Activated CD4-positive, alpha-beta memory T cell treated with anti-CD3 and anti-CD28 coated beads, Interleukin-2, amount 10 ng/mL, durations not matched to agents 7 days and 5 days (primary cell): ENCODE measurements around the gene VLDLR. TPM values are rescaled to one million over a fixed set of nuclear protein-coding genes. Genes with fewer than 3 reads are reported as not detected.

ENCODE experiments used
- CTCF ChIA-PET: fragments of 350-600 bp; sonication (Branson Sonifier 250); formaldehyde crosslinking; loops from one replicate; lab custom pipeline; 2021; ENCODE audit warnings: antibody characterized with exemption, inconsistent platforms; lab: Charles Lee
- POLR2A ChIA-PET: fragments of 350-600 bp; sonication (Branson Sonifier 250); formaldehyde crosslinking; loops from one replicate; lab custom pipeline; 2021; ENCODE audit warnings: antibody characterized with exemption; lab: Charles Lee
- DNase-seq: peaks from one replicate; pipeline ENCODE4 v3.0.0-alpha.2; 2020
- H3K27ac Mint-ChIP-seq: one replicate; pipeline ENCODE4 v1.8.0; 2021; ENCODE audit warnings: mild to moderate bottlenecking, mixed read lengths
- H3K27me3 Mint-ChIP-seq: one replicate; pipeline ENCODE4 v1.8.0; 2021; ENCODE audit warnings: mixed read lengths
- H3K36me3 Mint-ChIP-seq: one replicate; pipeline ENCODE4 v1.8.0; 2021; ENCODE audit warnings: low read depth, mixed read lengths
- H3K4me1 Mint-ChIP-seq: one replicate; pipeline ENCODE4 v1.8.0; 2021; ENCODE audit warnings: mixed read lengths
- H3K4me3 Mint-ChIP-seq: one replicate; pipeline ENCODE4 v1.8.0; 2021; ENCODE audit warnings: mild to moderate bottlenecking, mixed read lengths
- H3K9me3 Mint-ChIP-seq: one replicate; pipeline ENCODE4 v1.8.0; 2021; ENCODE audit warnings: mixed read lengths
- total RNA-seq, 2 experiments: library from RNA; stranded (reverse); gene quantifications; one replicate each; pipeline ENCODE4 v1.2.3, GENCODE V29; 2021

VLDLR gene
- total RNA-seq, 2 experiments from 2014 or later: 17.3 to 17.5 TPM

GRCh38 chr9:2605246-2605645 lies 16.3 kb upstream of the VLDLR start:
- H3K27ac Mint-ChIP-seq: no peak overlapping the region
- no peaks in the 10 kb centered on the region for H3K9me3 Mint-ChIP-seq
- H3K4me1 Mint-ChIP-seq: no peaks in the 10 kb centered on the region
- POLR2A ChIA-PET: no interaction called here
- CTCF ChIA-PET: no interaction called here
- H3K27me3 Mint-ChIP-seq: peaks cover 14% of the 10 kb centered on the region
- no peaks in the 10 kb centered on the region for H3K36me3 Mint-ChIP-seq
- no peak overlapping the region for H3K4me3 Mint-ChIP-seq
- DNase-seq: no peak

GRCh38 chr9:2608276-2608675 lies 13.3 kb upstream of the VLDLR start:
- Mint-ChIP-seq H3K27me3 (peaks cover 15% of the 10 kb centered on the region), H3K4me3 (no peak overlapping the region), H3K4me1 (no peaks in the 10 kb centered on the region), H3K36me3 (no peaks in the 10 kb centered on the region), H3K27ac (no peak overlapping the region), H3K9me3 (no peaks in the 10 kb centered on the region)
- DNase-seq: no peak
- ChIA-PET POLR2A (no interaction called here), CTCF (no interaction called here)

- DNase-seq: no peak
- Mint-ChIP-seq H3K27me3 (peaks cover 18% of the 10 kb centered on the region), H3K4me1 (no peaks in the 10 kb centered on the region), H3K9me3 (no peaks in the 10 kb centered on the region), H3K4me3 (no peak overlapping the region), H3K36me3 (no peaks in the 10 kb centered on the region), H3K27ac (no peak overlapping the region)
- CTCF ChIA-PET: no interaction called here
- POLR2A ChIA-PET: no interaction called here
These were observed 10.6 kb upstream of the VLDLR start for GRCh38 chr9:2610985-2611384.

- Mint-ChIP-seq H3K36me3 (no peaks in the 10 kb centered on the region), H3K4me3 (no peak overlapping the region), H3K27me3 (peaks cover 18% of the 10 kb centered on the region), H3K9me3 (no peaks in the 10 kb centered on the region), H3K27ac (no peak overlapping the region), H3K4me1 (no peaks in the 10 kb centered on the region)
- ChIA-PET CTCF (no interaction called here), POLR2A (no interaction called here)
- DNase-seq: no peak
These were observed 9.6 kb upstream of the VLDLR start for GRCh38 chr9:2611961-2612360.

GRCh38 chr9:2613730-2614271 lies 7.8 kb upstream of the VLDLR start:
- Mint-ChIP-seq H3K27me3 (peaks cover 12% of the 10 kb centered on the region), H3K36me3 (no peaks in the 10 kb centered on the region)

GRCh38 chr9:2615497-2615896 lies 6.1 kb upstream of the VLDLR start:
- H3K9me3 Mint-ChIP-seq: peaks cover 2% of the 10 kb centered on the region
- DNase-seq: no peak
- CTCF ChIA-PET: no interaction called here
- no peak overlapping the region for H3K4me3 Mint-ChIP-seq
- H3K36me3 Mint-ChIP-seq: no peaks in the 10 kb centered on the region
- peaks cover 20% of the 10 kb centered on the region for H3K27me3 Mint-ChIP-seq
- POLR2A ChIA-PET: no interaction called here
- no peak overlapping the region for H3K27ac Mint-ChIP-seq
- peaks cover 4% of the 10 kb centered on the region for H3K4me1 Mint-ChIP-seq

More at GRCh38 chr9:2613730-2614271, 7.8 kb upstream of the VLDLR start:
- ChIA-PET CTCF (no interaction called here), POLR2A (interaction anchor here (1.2 kb wide), 1 partner anchor 10 kb away, joined by 3 read pairs; no protein-coding TSS in a partner anchor)
- H3K9me3 Mint-ChIP-seq: peaks cover 2% of the 10 kb centered on the region
- H3K27ac Mint-ChIP-seq: no peak overlapping the region
- no peaks in the 10 kb centered on the region for H3K4me1 Mint-ChIP-seq
- no peak overlapping the region for H3K4me3 Mint-ChIP-seq
- no peak for DNase-seq

GRCh38 chr9:2616692-2617377 lies 4.8 kb upstream of the VLDLR start:
- peaks cover 10% of the 10 kb centered on the region for H3K4me1 Mint-ChIP-seq
- DNase-seq: no peak
- ChIA-PET POLR2A (no interaction called here), CTCF (no interaction called here)
- no peaks in the 10 kb centered on the region for H3K36me3 Mint-ChIP-seq
- H3K27ac Mint-ChIP-seq: no peak overlapping the region
- H3K27me3 Mint-ChIP-seq: peaks cover 23% of the 10 kb centered on the region
- no peak overlapping the region for H3K4me3 Mint-ChIP-seq
- peaks cover 2% of the 10 kb centered on the region for H3K9me3 Mint-ChIP-seq

GRCh38 chr9:2618289-2618688 lies 3.3 kb upstream of the VLDLR start:
- H3K4me3 Mint-ChIP-seq: no peak overlapping the region
- H3K27ac Mint-ChIP-seq: no peak overlapping the region
- H3K27me3 Mint-ChIP-seq: peaks cover 25% of the 10 kb centered on the region
- H3K4me1 Mint-ChIP-seq: peaks cover 18% of the 10 kb centered on the region
- no peak for DNase-seq
- peaks cover 3% of the 10 kb centered on the region for H3K36me3 Mint-ChIP-seq
- POLR2A ChIA-PET: no interaction called here
- H3K9me3 Mint-ChIP-seq: peaks cover 2% of the 10 kb centered on the region
- CTCF ChIA-PET: interaction anchor here (1.4 kb wide), 1 partner anchor 110 kb away, joined by 4 read pairs; no protein-coding TSS in a partner anchor

GRCh38 chr9:2620919-2621721 lies 467 bp upstream of the VLDLR start:
- H3K9me3 Mint-ChIP-seq: peaks cover 2% of the 10 kb centered on the region
- DNase-seq: peak; percentile 77
- ChIA-PET CTCF (no interaction called here), POLR2A (interaction anchor here (0.9 kb wide), 1 partner anchor 223 kb away, joined by 3 read pairs; the partner anchor contains the start of gene PUM3)
- H3K4me3 Mint-ChIP-seq: peak overlapping the region; percentile 78
- H3K27ac Mint-ChIP-seq: peak overlapping the region; percentile 70
- peaks cover 14% of the 10 kb centered on the region for H3K36me3 Mint-ChIP-seq
- H3K27me3 Mint-ChIP-seq: peaks cover 48% of the 10 kb centered on the region
- H3K4me1 Mint-ChIP-seq: peaks cover 26% of the 10 kb centered on the region

- peaks cover 51% of the 10 kb centered on the region for H3K27me3 Mint-ChIP-seq
- peak; percentile 17 for DNase-seq
- ChIA-PET CTCF (interaction anchor here (0.5 to 1.0 kb wide), 2 partner anchors 536 to 1674 kb away, joined by 3 read pairs; no protein-coding TSS in a partner anchor), POLR2A (interaction anchor here (0.7 to 1.5 kb wide), 5 partner anchors 17 to 221 kb away, joined by 3 to 11 read pairs (median 4); partner anchors contain the start of gene PUM3)
- H3K36me3 Mint-ChIP-seq: peaks cover 14% of the 10 kb centered on the region
- H3K4me1 Mint-ChIP-seq: peaks cover 26% of the 10 kb centered on the region
- peaks cover 2% of the 10 kb centered on the region for H3K9me3 Mint-ChIP-seq
- peak overlapping the region; percentile 87 for H3K4me3 Mint-ChIP-seq
- H3K27ac Mint-ChIP-seq: peak overlapping the region; percentile 44
These were observed 1.1 kb downstream of the VLDLR start for GRCh38 chr9:2622461-2623287.

GRCh38 chr9:2623288-2624050 lies 1.9 kb downstream of the VLDLR start:
- Mint-ChIP-seq H3K36me3 (peaks cover 18% of the 10 kb centered on the region), H3K4me3 (peak overlapping the region; percentile 77), H3K27ac (no peak overlapping the region), H3K9me3 (no peaks in the 10 kb centered on the region), H3K4me1 (peaks cover 26% of the 10 kb centered on the region), H3K27me3 (peaks cover 51% of the 10 kb centered on the region)
- no peak for DNase-seq
- ChIA-PET POLR2A (interaction anchor here (1.1 to 1.5 kb wide), 4 partner anchors 16 to 220 kb away, joined by 3 to 11 read pairs (median 4); partner anchors contain the start of gene PUM3), CTCF (interaction anchor here (0.5 to 1.0 kb wide), 2 partner anchors 536 to 1673 kb away, joined by 3 read pairs; no protein-coding TSS in a partner anchor)
